AG04450 (cell line): ENCODE measurements around the gene TDRD10. TPM values are rescaled to one million over a fixed set of nuclear protein-coding genes. Genes with fewer than 3 reads are reported as not detected.

Experiments
- CTCF ChIA-PET: fragments of 300-600, 350-600 bp; formaldehyde crosslinking; extraction: SDS; loops from one replicate; lab custom pipeline; 2022; ENCODE audit warnings: antibody characterized with exemption, inconsistent platforms; lab: Charles Lee
- POLR2A ChIA-PET: fragments of 350-600 bp; formaldehyde crosslinking; extraction: SDS; loops from one replicate; lab custom pipeline; 2021; ENCODE audit warnings: antibody characterized with exemption, inconsistent platforms; lab: Yijun Ruan, JAX
- DNase-seq: peaks from one replicate; pipeline ENCODE4 v3.0.0-alpha.2; 2011; ENCODE audit warnings: low read depth, low spot score
- H3K27ac ChIP-seq: one replicate; pipeline ENCODE4 v1.5.1; 2012; ENCODE audit warnings: low read depth, low read length, control low read depth
- H3K27me3 ChIP-seq: one replicate; pipeline ENCODE4 v1.6.0; 2012; ENCODE audit warnings: low read length; ENCODE audit not compliant: control insufficient read depth, insufficient read depth
- H3K4me3 ChIP-seq: 2 replicates; pipeline ENCODE4 v1.5.1; 2011; ENCODE audit warnings: mild to moderate bottlenecking, low read depth, low read length, control low read depth
- H3K9me3 ChIP-seq: 2 replicates; pipeline ENCODE4 v1.5.1; 2012; ENCODE audit warnings: low read length; ENCODE audit not compliant: control insufficient read depth, insufficient read depth
- polyA plus RNA-seq: library from polyadenylated mRNA; depleted of rRNA; stranded (reverse); fragments of >200 nt; gene quantifications from 2 replicates; pipeline ENCODE4 v1.2.3, GENCODE V29; 2011
- TF ChIP-seq, protein P1 (sequence below): IDR thresholded peaks from 2 replicates; pipeline ENCODE4 v1.5.1; 2011; ENCODE audit warnings: low read depth, low read length, control low read depth, inconsistent platforms

TDRD10 gene
- polyA plus RNA-seq, 1 experiment, result not detected

DNA sequence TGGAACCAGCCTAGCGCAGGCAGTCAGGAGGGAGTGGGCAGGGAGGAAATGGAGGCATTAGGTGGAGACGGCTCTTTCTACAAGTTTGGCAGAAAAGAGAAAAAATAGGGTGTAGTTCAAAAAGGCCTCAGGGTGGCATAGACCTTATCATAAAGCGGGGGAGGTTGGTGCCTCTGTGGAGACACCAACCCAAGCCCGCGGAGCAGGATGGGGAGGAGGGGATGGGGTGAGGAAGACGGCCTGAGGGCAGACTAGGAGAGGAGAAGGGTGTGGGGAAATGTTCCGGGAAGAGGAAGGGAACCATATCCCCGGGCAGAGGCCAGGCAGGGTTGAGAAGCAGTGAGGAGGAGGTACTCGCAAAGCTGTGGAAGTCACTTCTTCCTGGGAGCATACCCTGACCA is 17.6 kb downstream of the TDRD10 start:
- Histone ChIP-seq H3K27ac (no peak overlapping the region), H3K9me3 (no peaks in the 10 kb centered on the region), H3K4me3 (no peak overlapping the region), H3K27me3 (peaks cover 61% of the 10 kb centered on the region)
- POLR2A ChIA-PET, result no interaction called here
- DNase-seq, result no peak
- CTCF ChIA-PET, result no interaction called here
- TF ChIP-seq, protein P1, sequence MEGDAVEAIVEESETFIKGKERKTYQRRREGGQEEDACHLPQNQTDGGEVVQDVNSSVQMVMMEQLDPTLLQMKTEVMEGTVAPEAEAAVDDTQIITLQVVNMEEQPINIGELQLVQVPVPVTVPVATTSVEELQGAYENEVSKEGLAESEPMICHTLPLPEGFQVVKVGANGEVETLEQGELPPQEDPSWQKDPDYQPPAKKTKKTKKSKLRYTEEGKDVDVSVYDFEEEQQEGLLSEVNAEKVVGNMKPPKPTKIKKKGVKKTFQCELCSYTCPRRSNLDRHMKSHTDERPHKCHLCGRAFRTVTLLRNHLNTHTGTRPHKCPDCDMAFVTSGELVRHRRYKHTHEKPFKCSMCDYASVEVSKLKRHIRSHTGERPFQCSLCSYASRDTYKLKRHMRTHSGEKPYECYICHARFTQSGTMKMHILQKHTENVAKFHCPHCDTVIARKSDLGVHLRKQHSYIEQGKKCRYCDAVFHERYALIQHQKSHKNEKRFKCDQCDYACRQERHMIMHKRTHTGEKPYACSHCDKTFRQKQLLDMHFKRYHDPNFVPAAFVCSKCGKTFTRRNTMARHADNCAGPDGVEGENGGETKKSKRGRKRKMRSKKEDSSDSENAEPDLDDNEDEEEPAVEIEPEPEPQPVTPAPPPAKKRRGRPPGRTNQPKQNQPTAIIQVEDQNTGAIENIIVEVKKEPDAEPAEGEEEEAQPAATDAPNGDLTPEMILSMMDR, result no peak

DNA sequence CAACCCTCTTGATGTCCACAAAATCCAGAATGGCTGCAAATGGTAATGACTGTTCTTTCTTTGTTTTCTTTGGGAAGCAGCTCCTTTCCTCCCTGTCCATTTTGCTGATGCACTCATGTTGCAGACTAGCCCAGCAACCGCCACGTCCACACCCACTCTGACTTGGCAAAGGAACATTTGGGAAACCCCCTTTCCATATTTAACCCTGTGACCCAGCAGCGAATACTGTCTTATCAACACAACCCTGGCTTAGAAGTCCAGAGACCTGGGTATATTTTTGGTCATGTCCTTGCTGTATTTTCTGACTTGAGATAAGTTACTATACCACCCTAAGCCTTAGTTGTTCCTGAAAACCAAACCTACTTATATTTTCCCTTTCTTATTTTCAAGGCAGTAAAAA is 18.3 kb downstream of the TDRD10 start:
- Histone ChIP-seq H3K27ac (no peak overlapping the region), H3K4me3 (no peak overlapping the region), H3K9me3 (no peaks in the 10 kb centered on the region), H3K27me3 (peaks cover 62% of the 10 kb centered on the region)
- ChIA-PET POLR2A (interaction anchor here (0.6 kb wide), 1 partner anchor 265 kb away, joined by 8 read pairs; no protein-coding TSS in a partner anchor), CTCF (no interaction called here)
- TF ChIP-seq, protein P1, result no peak
- no peak for DNase-seq

DNA sequence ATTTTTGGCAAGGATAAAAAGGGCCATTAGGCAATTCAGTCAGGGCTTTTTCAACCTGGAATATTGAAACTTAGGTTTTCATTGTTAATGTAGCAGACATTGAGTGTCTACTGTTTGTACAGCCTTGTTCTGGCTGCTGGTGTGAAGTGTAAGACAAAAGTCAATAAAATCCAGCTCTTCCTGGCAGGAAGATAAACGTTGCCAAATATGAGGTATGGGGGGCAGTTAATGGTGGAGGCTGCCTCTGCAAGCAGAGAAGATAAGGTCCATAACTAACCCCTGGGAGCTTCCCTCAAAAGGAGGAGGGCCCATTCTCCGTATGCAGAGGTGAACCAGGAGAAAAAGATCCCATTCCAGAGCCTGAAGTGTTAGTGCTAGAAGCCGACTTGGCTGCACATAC is 19.7 kb downstream of the TDRD10 start:
- TF ChIP-seq, protein P1, result no peak
- ChIA-PET CTCF (interaction anchor here (1.2 kb wide), 1 partner anchor 25 kb away, joined by 3 read pairs; no protein-coding TSS in a partner anchor), POLR2A (no interaction called here)
- Histone ChIP-seq H3K9me3 (no peaks in the 10 kb centered on the region), H3K27me3 (peaks cover 54% of the 10 kb centered on the region), H3K4me3 (no peak overlapping the region), H3K27ac (no peak overlapping the region)
- DNase-seq, result no peak

- Histone ChIP-seq H3K27ac (no peak overlapping the region), H3K4me3 (no peak overlapping the region), H3K9me3 (no peaks in the 10 kb centered on the region), H3K27me3 (peaks cover 40% of the 10 kb centered on the region)
- TF ChIP-seq, protein P1, result no peak
- POLR2A ChIA-PET, result no interaction called here
- no peak for DNase-seq
- CTCF ChIA-PET, result interaction anchor here (0.7 to 1.0 kb wide), 2 partner anchors 16 to 22 kb away, joined by 3 read pairs; no protein-coding TSS in a partner anchor
Observed at GRCh38 chr1:154524881-154525280, 22.9 kb downstream of the TDRD10 start.

GRCh38 chr1:154527192-154527591 is 25.2 kb downstream of the TDRD10 start:
- ChIA-PET CTCF (no interaction called here), POLR2A (no interaction called here)
- Histone ChIP-seq H3K4me3 (no peak overlapping the region), H3K27me3 (peaks cover 18% of the 10 kb centered on the region), H3K27ac (no peak overlapping the region), H3K9me3 (no peaks in the 10 kb centered on the region; the same call in 1 of the 2 replicates)
- TF ChIP-seq, protein P1, result no peak
- DNase-seq, result no peak
